ENCODE data around the gene PLEKHS1.
"Not testable (repeated sequence)": the region's sequence is repeated elsewhere in the genome, so short reads cannot be mapped to it uniquely, and the experiment has no call there.

The PLEKHS1 gene

GRCh38 chr10:113742466-113742865 is 9.0 kb upstream of the PLEKHS1 start:
- no peak for DNase-seq

- no peak for DNase-seq
Observed at GRCh38 chr10:113743594-113743993, 7.9 kb upstream of the PLEKHS1 start.

- no peak for DNase-seq
Observed at GRCh38 chr10:113745374-113745773, 6.1 kb upstream of the PLEKHS1 start.

DNA sequence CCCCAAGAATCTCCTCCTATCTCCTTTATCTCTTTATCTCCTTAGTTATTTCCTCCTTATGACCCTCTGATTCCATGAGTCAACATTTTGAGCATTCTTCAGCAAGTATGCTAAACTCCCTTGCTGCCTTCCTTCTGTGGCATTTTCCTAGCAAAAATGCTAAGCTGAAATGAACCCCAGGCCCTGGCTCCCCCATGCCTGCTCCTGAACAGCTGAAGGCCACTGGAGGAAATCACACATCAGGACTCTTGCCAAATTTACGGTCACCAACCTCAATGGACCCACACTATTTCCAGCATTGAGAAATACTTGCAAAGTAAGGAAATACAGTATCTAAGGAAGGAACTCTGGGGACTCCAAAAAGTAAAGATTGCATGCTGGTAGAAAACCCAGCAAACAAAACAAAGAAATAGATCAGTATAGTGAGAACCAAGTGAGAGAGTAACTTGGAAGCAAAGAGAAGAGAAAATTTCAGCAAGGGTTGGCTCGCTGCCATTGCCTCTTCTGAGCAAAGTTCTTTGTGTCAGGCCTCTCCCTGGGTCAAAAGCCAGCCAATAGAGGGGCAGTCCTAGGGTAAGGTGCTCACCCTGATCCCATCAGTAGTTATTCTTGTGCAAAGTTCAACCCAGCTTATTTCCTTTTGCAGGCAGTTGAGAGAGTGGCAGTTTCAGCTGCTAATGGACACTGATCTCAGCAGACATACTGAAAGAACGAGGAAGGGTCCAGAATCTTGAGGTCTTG is 5.1 kb upstream of the PLEKHS1 start:
- DNase-seq, result no peak

- DNase-seq, result no peak
Observed at GRCh38 chr10:113752553-113752952, 1.1 kb downstream of the PLEKHS1 start.

DNA sequence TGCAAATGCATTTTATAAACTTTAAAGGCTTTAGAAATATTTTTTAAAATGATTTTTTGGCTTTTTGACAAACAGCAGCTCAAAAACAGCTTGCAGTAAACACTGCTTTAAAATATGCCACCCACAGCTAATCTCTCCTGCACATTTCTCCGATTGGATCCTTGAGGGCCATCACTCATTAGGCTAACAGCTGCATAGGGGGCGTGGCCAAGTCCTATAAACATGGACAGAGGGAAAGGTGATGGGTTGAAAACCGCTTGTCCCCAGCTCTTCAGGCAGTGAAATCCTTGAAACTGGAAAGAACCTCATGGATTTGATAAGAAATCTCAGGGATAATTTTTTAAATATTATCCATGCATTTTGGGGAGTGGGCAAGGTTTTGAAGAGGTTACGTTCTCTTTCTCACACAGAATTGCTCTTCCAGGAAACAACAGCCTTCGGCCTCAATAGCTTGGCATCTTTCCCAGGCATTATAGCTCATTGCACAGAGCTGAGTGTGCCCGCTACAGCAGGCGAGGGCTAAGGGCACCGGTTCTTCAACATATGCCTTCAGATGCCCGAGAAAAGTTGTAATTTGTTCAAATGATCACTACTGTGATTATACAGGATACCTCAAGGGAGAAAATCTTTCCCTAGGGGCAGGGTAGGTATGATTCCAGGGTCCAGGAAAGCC is 1.7 kb downstream of the PLEKHS1 start:
- DNase-seq, result no peak

DNA sequence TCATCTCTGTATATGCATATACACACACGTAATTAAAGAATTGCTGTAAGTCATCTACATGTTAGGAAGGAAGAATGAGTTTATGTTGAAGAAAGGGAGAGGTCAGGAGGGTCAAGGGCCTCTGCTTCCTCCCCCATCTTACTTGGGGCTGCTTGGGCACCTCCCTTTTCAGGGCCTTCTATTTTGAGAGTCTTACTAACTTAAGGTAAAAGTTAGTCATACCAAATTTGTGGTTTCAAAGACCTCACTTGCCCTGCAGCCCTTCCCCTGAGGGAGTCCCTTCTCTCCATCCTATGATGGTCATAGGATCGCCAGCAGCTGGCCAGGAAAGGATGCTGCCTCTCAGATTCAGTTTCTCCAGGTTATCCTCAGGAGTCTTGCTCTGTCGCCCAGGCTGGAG is 2.6 kb downstream of the PLEKHS1 start:
- DNase-seq, result no peak

DNA sequence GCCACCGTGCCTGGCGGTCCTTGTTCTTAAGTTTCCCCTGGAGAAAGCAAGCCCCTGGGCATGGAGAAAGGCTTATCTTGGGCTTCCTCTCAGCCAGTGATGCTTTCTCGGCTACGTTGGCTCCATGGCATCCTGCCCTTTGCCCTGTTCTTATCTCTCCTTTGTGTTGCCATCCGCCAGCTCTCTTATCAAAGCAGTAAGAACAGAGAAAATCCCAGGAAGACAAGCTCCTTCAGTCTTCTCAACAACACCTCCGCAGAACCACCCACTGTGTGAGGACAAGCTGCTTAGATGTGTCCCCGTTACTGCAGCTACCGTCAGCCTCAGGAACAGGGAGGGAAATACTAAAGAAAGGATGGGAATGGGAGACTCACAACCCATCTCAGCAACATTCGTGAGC is 3.3 kb downstream of the PLEKHS1 start:
- DNase-seq, result no peak

DNA sequence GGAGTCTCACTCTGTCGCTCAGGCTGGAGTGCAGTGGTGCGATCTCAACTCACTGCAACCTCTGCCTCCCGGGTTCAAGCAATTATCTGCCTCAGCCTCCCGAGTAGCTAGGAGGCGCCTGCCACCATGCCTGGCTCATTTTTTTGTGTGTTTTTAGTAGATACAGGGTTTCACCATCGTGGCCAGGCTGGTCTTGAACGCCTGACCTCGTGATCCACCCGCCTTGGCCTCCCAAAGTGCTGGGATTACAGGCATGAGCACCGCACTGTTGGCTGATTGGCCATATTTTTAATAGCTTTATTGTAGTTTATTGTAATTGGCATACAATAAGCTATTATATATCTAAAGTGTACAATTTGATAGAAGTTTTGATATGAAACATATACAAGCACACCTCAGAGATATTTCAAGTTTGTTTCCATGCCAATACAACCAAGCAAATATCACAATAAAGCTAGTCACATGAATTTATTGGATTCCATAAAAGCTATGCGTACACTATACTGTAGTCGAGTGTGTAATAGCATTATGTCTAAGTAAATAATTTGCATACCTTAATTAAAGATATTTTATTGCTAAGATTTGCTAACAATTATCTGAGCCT is 5.6 kb downstream of the PLEKHS1 start:
- DNase-seq, result no peak

DNA sequence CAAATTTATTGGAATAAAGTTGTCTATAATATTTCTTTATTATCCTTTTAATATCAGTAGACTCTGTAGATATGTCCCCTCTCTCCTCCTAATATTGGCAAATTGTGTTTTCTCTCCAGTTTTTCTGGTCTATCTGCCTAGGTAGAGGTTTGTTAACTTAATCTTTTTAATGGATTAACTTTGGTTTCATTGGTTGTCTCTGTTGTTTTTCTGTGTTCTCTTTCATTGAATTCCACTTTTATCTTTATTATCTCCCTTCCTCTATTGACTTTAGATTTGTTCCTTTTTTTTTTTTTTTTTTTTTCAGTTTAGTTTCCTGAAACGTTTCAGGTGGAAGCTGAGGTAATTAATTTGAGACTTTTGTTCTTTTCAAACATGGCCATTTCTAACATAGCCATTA is 10.6 kb downstream of the PLEKHS1 start:
- no peak for DNase-seq

DNA sequence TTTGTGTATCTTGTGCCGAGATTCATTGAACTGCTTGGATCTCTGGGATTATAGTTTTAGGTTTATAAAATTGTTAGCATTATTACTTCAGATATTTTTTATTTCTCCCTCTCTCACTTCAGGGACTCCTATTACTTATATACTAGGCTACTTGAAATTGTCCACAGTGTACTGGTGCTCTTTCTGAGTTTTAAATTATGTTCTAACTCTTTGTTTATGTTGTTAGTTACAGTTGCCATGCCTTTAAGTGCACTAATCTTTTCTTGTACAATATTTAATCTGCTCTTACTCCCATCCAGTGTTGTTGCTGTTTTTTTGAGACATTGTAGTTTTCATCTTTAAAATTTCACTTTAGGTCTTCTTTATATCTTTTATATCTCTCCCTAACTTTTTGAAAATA is 13.1 kb downstream of the PLEKHS1 start:
- no peak for DNase-seq

- no peak for DNase-seq
Observed at GRCh38 chr10:113765910-113766309, 14.4 kb downstream of the PLEKHS1 start.

GRCh38 chr10:113767222-113767621 is 15.7 kb downstream of the PLEKHS1 start:
- no peak for DNase-seq

- DNase-seq, result no peak
Observed at GRCh38 chr10:113770346-113770745, 18.9 kb downstream of the PLEKHS1 start.

- not testable (repeated sequence) for DNase-seq
Observed at GRCh38 chr10:113771131-113771530, 19.6 kb downstream of the PLEKHS1 start.

DNA sequence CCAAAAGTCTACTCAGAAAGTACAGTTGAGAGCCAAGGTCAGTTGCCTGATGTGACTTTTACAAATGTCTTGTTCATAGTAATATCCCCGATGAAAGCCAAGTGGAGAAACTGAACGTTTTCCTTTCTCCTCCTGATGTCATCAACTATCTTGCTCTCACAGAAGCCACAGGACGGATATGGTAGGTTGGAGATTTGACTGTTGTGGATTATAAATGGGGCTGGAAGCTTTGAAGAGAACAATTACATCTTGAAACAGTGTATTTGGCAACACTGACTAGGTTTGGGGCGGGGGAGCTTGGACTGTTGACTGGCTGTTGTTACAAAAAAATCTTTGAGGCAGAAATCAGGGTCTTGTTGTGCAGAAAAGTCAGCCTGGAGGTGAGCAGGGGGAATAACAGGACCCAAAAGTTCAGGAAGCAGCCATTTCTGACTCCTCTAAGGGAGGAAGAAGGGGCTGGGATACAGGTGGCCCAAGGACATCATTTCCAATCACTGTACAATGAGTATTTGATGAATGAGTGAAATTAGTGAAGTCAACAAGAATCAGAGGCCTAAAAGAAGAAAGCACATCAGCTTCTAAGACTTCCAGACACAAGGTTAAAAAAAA is 24.3 kb downstream of the PLEKHS1 start:
- no peak for DNase-seq

DNA sequence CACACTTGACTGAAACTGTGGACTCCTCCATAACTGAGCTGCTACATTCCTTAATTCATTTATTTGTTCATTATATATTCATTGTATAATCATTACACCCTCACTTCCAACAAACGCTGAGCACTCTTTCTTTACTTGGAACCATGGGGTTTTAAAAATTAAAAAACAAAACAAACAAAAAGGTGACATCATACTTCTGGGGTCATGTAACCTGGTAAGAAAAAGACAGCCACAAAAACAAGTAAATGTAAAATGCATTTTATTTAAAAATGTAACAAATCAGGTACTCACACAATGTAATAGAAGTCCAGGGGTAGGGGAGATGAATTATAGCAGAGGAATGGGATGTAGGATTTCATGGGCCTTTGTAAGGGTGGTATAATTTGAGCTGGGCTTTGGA is 25.1 kb downstream of the PLEKHS1 start:
- no peak for DNase-seq

GRCh38 chr10:113780681-113781250 is 29.3 kb downstream of the PLEKHS1 start:
- no peak for DNase-seq

DNA sequence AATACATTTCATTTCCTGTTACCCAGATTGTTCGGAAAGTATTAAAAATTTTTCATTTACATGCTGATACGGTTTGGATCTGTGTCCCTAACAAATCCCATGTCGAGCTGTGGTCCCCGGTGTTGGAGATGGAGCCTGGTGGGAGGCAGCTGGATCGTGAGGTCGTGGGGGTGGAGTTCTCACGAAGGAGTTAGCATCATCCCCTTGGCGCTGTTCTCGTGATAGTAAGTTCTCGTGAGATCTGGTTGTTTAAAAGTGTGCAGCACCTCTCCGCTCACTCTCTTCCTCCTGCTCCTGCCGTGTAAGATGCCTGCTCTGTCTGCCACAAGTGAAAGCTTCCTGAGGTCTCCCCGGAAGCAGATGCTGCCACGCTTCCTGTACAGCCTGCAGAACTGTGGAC is 30.9 kb downstream of the PLEKHS1 start:
- DNase-seq, result no peak

GRCh38 chr10:113782986-113783704 is 31.7 kb downstream of the PLEKHS1 start:
- DNase-seq, result no peak

DNA sequence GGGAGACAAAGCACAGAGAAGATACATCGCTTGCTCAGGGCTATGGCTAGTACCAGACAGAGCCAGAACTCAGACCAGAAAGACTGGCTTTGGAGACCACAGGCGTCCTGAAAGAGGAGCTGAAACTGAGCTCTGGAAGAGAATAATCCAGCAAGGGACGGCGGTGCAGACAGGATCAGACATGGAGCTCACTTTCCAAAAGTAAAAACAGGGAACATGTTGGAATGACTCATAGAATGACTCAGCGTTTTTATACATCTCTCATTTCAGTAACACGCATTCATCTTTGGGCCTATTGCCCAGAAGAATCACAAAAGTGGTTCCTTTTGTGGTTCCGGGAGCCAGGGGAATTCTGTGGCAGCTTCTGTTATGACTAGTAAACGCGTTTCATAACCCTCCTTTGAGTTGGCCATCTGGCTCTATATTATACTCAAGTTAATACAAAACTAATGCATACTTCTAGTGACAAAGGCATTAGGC is 37.2 kb downstream of the PLEKHS1 start:
- peak; percentile 76 for DNase-seq

DNA sequence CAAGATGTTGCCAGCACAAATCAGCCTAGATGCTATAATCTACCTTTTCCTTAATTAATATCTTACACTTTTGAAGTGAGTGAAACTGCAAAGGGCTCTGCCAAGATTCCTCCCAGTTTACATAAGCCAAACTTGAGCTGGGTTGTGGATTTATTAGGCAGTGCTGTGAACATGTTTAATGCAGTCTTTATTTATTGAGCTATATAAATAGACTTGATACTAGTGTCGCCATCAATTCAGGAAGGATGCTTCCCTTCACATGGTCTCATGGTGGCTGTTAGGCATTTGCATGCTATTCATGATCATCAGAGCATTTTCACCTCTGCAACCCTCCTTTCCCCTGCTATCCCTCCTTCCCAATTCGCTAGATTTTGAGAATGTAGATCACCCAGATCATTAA is 40.2 kb downstream of the PLEKHS1 start:
- DNase-seq, result no peak

DNA sequence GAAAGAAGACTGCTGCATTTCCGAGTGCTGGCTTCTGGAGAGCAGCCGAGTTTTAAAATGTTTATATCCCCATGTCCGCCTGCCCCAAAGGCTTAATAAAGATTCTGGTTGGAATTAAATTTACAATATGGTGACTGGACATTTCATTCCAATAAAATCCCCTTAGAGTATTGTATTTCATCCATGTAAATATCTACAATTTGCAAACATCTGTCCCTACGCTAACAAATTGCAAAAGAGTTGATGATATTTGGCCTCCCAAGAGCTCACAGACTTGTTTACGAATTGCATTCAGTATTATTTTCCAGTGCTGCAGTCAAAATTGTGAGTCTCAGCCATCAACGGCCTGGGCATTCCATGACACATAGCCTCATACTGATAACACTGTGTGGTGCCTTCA is 50.1 kb downstream of the PLEKHS1 start:
- no peak for DNase-seq
